HCT116 (cell line): Measurements from ENCODE around the gene CHPT1. TPM values are rescaled to one million over a fixed set of nuclear protein-coding genes. Genes with fewer than 3 reads are reported as not detected.

Source experiments
- ATAC-seq: fragments of 200-7000 bp; cut with Tn5 transposase; 2 replicates; pipeline ENCODE4 v1.9.1; 2020; ENCODE audit warnings: mild to moderate bottlenecking, moderate library complexity
- BruUV-seq: library from RNA; stranded (reverse); fragments of 400-500 nt; replicated peaks from 2 replicates; lab custom pipeline; 2021; lab: Mats Ljungman, UMichigan
- CTCF ChIA-PET: fragments of 300-600 bp; sonication (Branson Sonifier 250); formaldehyde crosslinking; loops from one replicate; lab custom pipeline; 2021; ENCODE audit warnings: antibody characterized with exemption; lab: Charles Lee
- POLR2A ChIA-PET: fragments of 300-600, 350-600 bp; sonication (Branson Sonifier 250); formaldehyde crosslinking; loops from one replicate; lab custom pipeline; 2021; ENCODE audit warnings: antibody characterized with exemption; lab: Charles Lee
- RAD21 ChIA-PET, 2 experiments: fragments of 300-600 bp; sonication (Branson Sonifier 250); formaldehyde crosslinking; loops; one replicate each; lab custom pipeline; 2023; ENCODE audit warnings: low total read pairs in 2 of 2; ENCODE audit not compliant: uncharacterized antibody in 2 of 2, unreplicated experiment in 2 of 2, low non-redundant PET in 1 of 2; lab: Charles Lee
- DNase-seq: peaks from one replicate; pipeline ENCODE4 v3.0.0-alpha.2; 2010; ENCODE audit warnings: low read depth, low spot score
- H2AFZ ChIP-seq: fragments of 200-600 bp; shearing (Covaris generic), sonication (generic); 2 replicates; pipeline ENCODE4 v1.6.1; 2017; ENCODE audit warnings: low read depth, mixed run types, mixed read lengths, antibody characterized with exemption, low read length; ENCODE audit not compliant: poor library complexity, severe bottlenecking
- H3K27ac ChIP-seq: 2 replicates; pipeline ENCODE4 v1.5.1; 2012; ENCODE audit warnings: low read depth, low read length
- H3K27me3 ChIP-seq: fragments of 200-600 bp; sonication (generic); 2 replicates; pipeline ENCODE4 v1.6.1; 2016; ENCODE audit warnings: mixed run types, low read length, mixed read lengths; ENCODE audit not compliant: insufficient read depth
- H3K36me3 ChIP-seq, 2 experiments: fragments of 200-500 bp in 1 of 2; fragments of 200-600 bp in 1 of 2; sonication (Bioruptor generic) in 1 of 2; sonication (generic) in 1 of 2; 2 replicates each; pipeline versions ENCODE4 v1.5.1 to v1.6.1; 2014 to 2016; ENCODE audit warnings: low read length in 2 of 2, inconsistent platforms in 1 of 2, mixed read lengths in 1 of 2, mixed run types in 1 of 2; ENCODE audit not compliant: insufficient read depth in 2 of 2, control insufficient read depth in 1 of 2
- H3K4me1 ChIP-seq, 2 experiments: fragments of 200-600 bp in 1 of 2; sonication (generic) in 1 of 2; 2 replicates each; pipeline versions ENCODE4 v1.5.1 to v1.6.1; 2012 to 2017; ENCODE audit warnings: low read length in 2 of 2, inconsistent platforms in 1 of 2, mild to moderate bottlenecking in 1 of 2, mixed read lengths in 1 of 2, mixed run types in 1 of 2, moderate library complexity in 1 of 2; ENCODE audit not compliant: insufficient read depth in 2 of 2, control insufficient read depth in 1 of 2
- H3K4me2 ChIP-seq: fragments of 200-600 bp; sonication (generic); 2 replicates; pipeline ENCODE4 v1.6.1; 2017; ENCODE audit warnings: mixed run types, low read length, mixed read lengths
- H3K4me3 ChIP-seq, 2 experiments: fragments of 200-600 bp in 1 of 2; sonication (generic) in 1 of 2; replicated peaks in 1 of 2; 2 replicates each; pipeline ENCODE4 v1.5.1; 2011 to 2016; ENCODE audit warnings: low read length in 2 of 2, control low read depth in 1 of 2, low read depth in 1 of 2, mild to moderate bottlenecking in 1 of 2, mixed read lengths in 1 of 2, mixed run types in 1 of 2
- H3K79me2 ChIP-seq: fragments of 200-600 bp; sonication (generic); 2 replicates; pipeline ENCODE4 v1.6.1; 2017; ENCODE audit warnings: mild to moderate bottlenecking, mixed run types, low read length, moderate library complexity, mixed read lengths; ENCODE audit not compliant: insufficient read depth
- H3K9ac ChIP-seq: fragments of 200-600 bp; sonication (generic); 2 replicates; pipeline ENCODE4 v1.6.1; 2016; ENCODE audit warnings: low read length, mixed read lengths
- H3K9me2 ChIP-seq: fragments of 200-600 bp; sonication (generic), shearing (Covaris generic); 2 replicates; pipeline ENCODE4 v1.6.1; 2017; ENCODE audit warnings: mixed run types, mild to moderate bottlenecking, moderate library complexity; ENCODE audit not compliant: insufficient read depth
- H3K9me3 ChIP-seq, 2 experiments: fragments of 200-500 bp in 1 of 2; fragments of 200-600 bp in 1 of 2; sonication (Bioruptor generic) in 1 of 2; sonication (generic) in 1 of 2; 2 replicates each; pipeline ENCODE4 v1.6.1; 2014 to 2017; ENCODE audit warnings: low read length in 2 of 2, mixed read lengths in 2 of 2, inconsistent platforms in 1 of 2, low read depth in 1 of 2, mild to moderate bottlenecking in 1 of 2, mixed run types in 1 of 2, moderate library complexity in 1 of 2; ENCODE audit not compliant: control insufficient read depth in 1 of 2, insufficient read depth in 1 of 2
- H4K20me1 ChIP-seq: fragments of 200-600 bp; sonication (generic), shearing (Covaris generic); 2 replicates; pipeline ENCODE4 v1.6.1; 2017; ENCODE audit warnings: mixed run types, mild to moderate bottlenecking, moderate library complexity; ENCODE audit not compliant: insufficient read depth
- CBX3 ChIP-seq: IDR thresholded peaks from 2 replicates; pipeline ENCODE4 v1.6.1; 2012; ENCODE audit warnings: low read depth
- CEBPB ChIP-seq: IDR thresholded peaks from 2 replicates; pipeline ENCODE4 v1.6.1; 2012; ENCODE audit warnings: low read depth
- CTCF ChIP-seq, 3 experiments: fragments of 200-600 bp in 1 of 3; sonication (generic) in 1 of 3; IDR thresholded peaks in 2 of 3; conservative IDR thresholded peaks in 1 of 3; 2 replicates each; pipeline ENCODE4 v1.5.1; 2012 to 2017; ENCODE audit warnings: low read depth in 2 of 3, low read length in 2 of 3, antibody characterized with exemption in 1 of 3, borderline replicate concordance in 1 of 3, control low read depth in 1 of 3, mild to moderate bottlenecking in 1 of 3, mixed read lengths in 1 of 3, mixed run types in 1 of 3, moderate library complexity in 1 of 3; ENCODE audit not compliant: insufficient read depth in 1 of 3
- ELF1 ChIP-seq: IDR thresholded peaks from 2 replicates; pipeline ENCODE4 v1.6.1; 2012; ENCODE audit warnings: low read depth, borderline replicate concordance
- EZH2 ChIP-seq: fragments of 200-600 bp; sonication (generic); IDR thresholded peaks from 2 replicates; pipeline ENCODE4 v1.6.1; 2017; ENCODE audit warnings: antibody characterized with exemption, mixed run types
- EZH2phosphoT487 ChIP-seq: fragments of 200-600 bp; IDR thresholded peaks from 2 replicates; pipeline ENCODE4 v1.6.1; 2018; ENCODE audit warnings: antibody characterized with exemption, borderline replicate concordance
- RAD21 ChIP-seq: IDR thresholded peaks from 2 replicates; pipeline ENCODE4 v1.6.1; 2012; ENCODE audit warnings: low read depth, mild to moderate bottlenecking
- SIN3A ChIP-seq: IDR thresholded peaks from 2 replicates; pipeline ENCODE4 v1.6.1; 2012; ENCODE audit warnings: low read depth
- SP1 ChIP-seq: IDR thresholded peaks from 2 replicates; pipeline ENCODE4 v1.6.1; 2012; ENCODE audit warnings: low read depth
- SRF ChIP-seq: IDR thresholded peaks from 2 replicates; pipeline ENCODE4 v1.6.1; 2012; ENCODE audit warnings: low read depth
- TCF7L2 ChIP-seq: IDR thresholded peaks from 2 replicates; pipeline ENCODE4 v1.7.0; 2011; ENCODE audit warnings: borderline replicate concordance, inconsistent platforms; ENCODE audit not compliant: insufficient read depth, insufficient read length; ENCODE audit errors: extremely low read depth
- ZFX ChIP-seq: fragments of 450-650 bp; IDR thresholded peaks from 2 replicates; pipeline ENCODE4 v1.6.1; 2017
- intact Hi-C: fragments of 100-400 bp; cut with micrococcal nuclease; formaldehyde crosslinking; loops from 2 replicates; pipeline ENCODE4 v1.10.0; 2022
- total RNA-seq: library from RNA; stranded (reverse); gene quantifications from one replicate; pipeline ENCODE4 v1.2.1, GENCODE V29; 2021; ENCODE audit not compliant: unreplicated experiment
- TF ChIP-seq, protein P1 (sequence below): IDR thresholded peaks from 2 replicates; pipeline ENCODE4 v1.6.1; 2011; ENCODE audit warnings: mild to moderate bottlenecking, low read length, moderate library complexity; ENCODE audit not compliant: insufficient replicate concordance; ENCODE audit errors: extremely low read depth
- TF ChIP-seq, protein P2 (sequence below): IDR thresholded peaks from 2 replicates; pipeline ENCODE4 v1.6.1; 2012; ENCODE audit warnings: low read depth

CHPT1 gene
- total RNA-seq, 1 experiment from 2014 or later = 20.1 TPM

GRCh38 chr12:101719566-101719965, 22.1 kb downstream of the CHPT1 start:
- no peak overlapping the region for H3K4me2 ChIP-seq
- ChIA-PET RAD21 (no interaction called here), CTCF (no interaction called here)
- no peak overlapping the region for H2AFZ ChIP-seq
- H3K79me2 ChIP-seq = peaks cover 18% of the 10 kb centered on the region
- H3K27me3 ChIP-seq = no peaks in the 10 kb centered on the region
- H3K9me2 ChIP-seq = no peaks in the 10 kb centered on the region
- H3K4me1 ChIP-seq = no peaks in the 10 kb centered on the region
- H3K9ac ChIP-seq = no peak overlapping the region
- no TSS peak for BruUV-seq
- ATAC-seq (no peak), DNase-seq (no peak)
- H4K20me1 ChIP-seq = no peaks in the 10 kb centered on the region
- no peaks in the 10 kb centered on the region for H3K9me3 ChIP-seq
- intact Hi-C loops = no loop called here
- no peak overlapping the region for H3K27ac ChIP-seq
- H3K36me3 ChIP-seq = peaks cover 0 to 1% of the 10 kb centered on the region in 2 experiments; a peak in 1 of 4 replicates
- TF ChIP-seq CEBPB = no peak
- TF ChIP-seq, all 23 proteins: peak for 0
- POLR2A ChIA-PET = no interaction called here
- no peak overlapping the region for H3K4me3 ChIP-seq

DNA sequence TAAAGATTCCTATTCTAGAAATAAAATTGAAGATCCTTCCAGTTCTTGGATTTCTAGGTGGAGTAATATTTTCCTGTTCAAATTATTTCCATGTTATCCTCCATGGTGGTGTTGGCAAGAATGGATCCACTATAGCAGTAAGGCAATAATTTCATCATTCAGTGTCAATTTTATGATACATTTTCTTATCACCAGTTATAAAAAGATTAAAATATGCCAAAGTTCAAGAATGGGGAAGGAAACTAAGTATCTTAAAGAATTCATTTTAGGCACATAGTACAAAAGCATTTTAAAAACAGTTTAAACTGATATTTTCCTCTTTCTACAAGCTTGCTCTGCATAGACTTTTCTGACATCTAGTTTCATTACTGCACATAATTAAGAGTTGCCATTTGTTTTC, 22.7 kb downstream of the CHPT1 start:
- Histone ChIP-seq H3K27me3 (no peaks in the 10 kb centered on the region), H2AFZ (no peak overlapping the region), H3K9me2 (no peaks in the 10 kb centered on the region), H4K20me1 (no peaks in the 10 kb centered on the region), H3K4me1 (no peaks in the 10 kb centered on the region), H3K9me3 (no peaks in the 10 kb centered on the region), H3K9ac (no peak overlapping the region), H3K36me3 (peaks cover 0 to 4% of the 10 kb centered on the region in 2 experiments; a peak in 2 of 4 replicates), H3K4me2 (no peak overlapping the region), H3K79me2 (peaks cover 14% of the 10 kb centered on the region), H3K4me3 (no peak overlapping the region), H3K27ac (no peak overlapping the region)
- ATAC-seq (no peak), DNase-seq (no peak)
- intact Hi-C loops = no loop called here
- BruUV-seq = no TSS peak
- RAD21 ChIA-PET = no interaction called here
- POLR2A ChIA-PET = no interaction called here
- CTCF ChIA-PET = no interaction called here
- TF ChIP-seq CTCF (IDR thresholded peaks at IDR 0.05 in 2 of 3, conservative IDR thresholded peaks at IDR 0.05 in 1 of 3; ENCODE audit: borderline replicate concordance in 1 of 3, insufficient read depth in 1 of 3, low read depth in 2 of 3, low read length in 2 of 3) = no peak
- no peak for TF ChIP-seq SRF
- no peak for TF ChIP-seq EZH2
- TF ChIP-seq SIN3A = no peak
- TF ChIP-seq SP1 = no peak
- TF ChIP-seq, protein P1, sequence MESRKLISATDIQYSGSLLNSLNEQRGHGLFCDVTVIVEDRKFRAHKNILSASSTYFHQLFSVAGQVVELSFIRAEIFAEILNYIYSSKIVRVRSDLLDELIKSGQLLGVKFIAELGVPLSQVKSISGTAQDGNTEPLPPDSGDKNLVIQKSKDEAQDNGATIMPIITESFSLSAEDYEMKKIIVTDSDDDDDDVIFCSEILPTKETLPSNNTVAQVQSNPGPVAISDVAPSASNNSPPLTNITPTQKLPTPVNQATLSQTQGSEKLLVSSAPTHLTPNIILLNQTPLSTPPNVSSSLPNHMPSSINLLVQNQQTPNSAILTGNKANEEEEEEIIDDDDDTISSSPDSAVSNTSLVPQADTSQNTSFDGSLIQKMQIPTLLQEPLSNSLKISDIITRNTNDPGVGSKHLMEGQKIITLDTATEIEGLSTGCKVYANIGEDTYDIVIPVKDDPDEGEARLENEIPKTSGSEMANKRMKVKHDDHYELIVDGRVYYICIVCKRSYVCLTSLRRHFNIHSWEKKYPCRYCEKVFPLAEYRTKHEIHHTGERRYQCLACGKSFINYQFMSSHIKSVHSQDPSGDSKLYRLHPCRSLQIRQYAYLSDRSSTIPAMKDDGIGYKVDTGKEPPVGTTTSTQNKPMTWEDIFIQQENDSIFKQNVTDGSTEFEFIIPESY = no peak
- TF ChIP-seq ELF1 = no peak
- no peak for TF ChIP-seq RAD21
- TF ChIP-seq TCF7L2 = no peak
- no peak for TF ChIP-seq CBX3
- TF ChIP-seq ZFX = no peak
- no peak for TF ChIP-seq EZH2phosphoT487
- TF ChIP-seq, protein P2, sequence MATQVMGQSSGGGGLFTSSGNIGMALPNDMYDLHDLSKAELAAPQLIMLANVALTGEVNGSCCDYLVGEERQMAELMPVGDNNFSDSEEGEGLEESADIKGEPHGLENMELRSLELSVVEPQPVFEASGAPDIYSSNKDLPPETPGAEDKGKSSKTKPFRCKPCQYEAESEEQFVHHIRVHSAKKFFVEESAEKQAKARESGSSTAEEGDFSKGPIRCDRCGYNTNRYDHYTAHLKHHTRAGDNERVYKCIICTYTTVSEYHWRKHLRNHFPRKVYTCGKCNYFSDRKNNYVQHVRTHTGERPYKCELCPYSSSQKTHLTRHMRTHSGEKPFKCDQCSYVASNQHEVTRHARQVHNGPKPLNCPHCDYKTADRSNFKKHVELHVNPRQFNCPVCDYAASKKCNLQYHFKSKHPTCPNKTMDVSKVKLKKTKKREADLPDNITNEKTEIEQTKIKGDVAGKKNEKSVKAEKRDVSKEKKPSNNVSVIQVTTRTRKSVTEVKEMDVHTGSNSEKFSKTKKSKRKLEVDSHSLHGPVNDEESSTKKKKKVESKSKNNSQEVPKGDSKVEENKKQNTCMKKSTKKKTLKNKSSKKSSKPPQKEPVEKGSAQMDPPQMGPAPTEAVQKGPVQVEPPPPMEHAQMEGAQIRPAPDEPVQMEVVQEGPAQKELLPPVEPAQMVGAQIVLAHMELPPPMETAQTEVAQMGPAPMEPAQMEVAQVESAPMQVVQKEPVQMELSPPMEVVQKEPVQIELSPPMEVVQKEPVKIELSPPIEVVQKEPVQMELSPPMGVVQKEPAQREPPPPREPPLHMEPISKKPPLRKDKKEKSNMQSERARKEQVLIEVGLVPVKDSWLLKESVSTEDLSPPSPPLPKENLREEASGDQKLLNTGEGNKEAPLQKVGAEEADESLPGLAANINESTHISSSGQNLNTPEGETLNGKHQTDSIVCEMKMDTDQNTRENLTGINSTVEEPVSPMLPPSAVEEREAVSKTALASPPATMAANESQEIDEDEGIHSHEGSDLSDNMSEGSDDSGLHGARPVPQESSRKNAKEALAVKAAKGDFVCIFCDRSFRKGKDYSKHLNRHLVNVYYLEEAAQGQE = no peak
